HepG2 (cell line): ENCODE results near the gene DPM2. TPM values are rescaled to one million over a fixed set of nuclear protein-coding genes. Genes with fewer than 3 reads are reported as not detected.
A peak's percentile ranks its signal among the peaks of the same experiment; 100 is the strongest.

Experiments
- DR1 ChIP-seq: sonication (generic); formaldehyde crosslinking; IDR thresholded peaks from 2 replicates; pipeline ENCODE4 v1.8.0; 2021; ENCODE audit warnings: mild to moderate bottlenecking, missing genetic modification reagents, inconsistent platforms
- E2F2 ChIP-seq: sonication (generic); formaldehyde crosslinking; IDR thresholded peaks from 2 replicates; pipeline ENCODE4 v1.4.0; 2020; ENCODE audit warnings: missing genetic modification reagents, borderline replicate concordance
- FOXC1 ChIP-seq: sonication (generic); formaldehyde crosslinking; IDR thresholded peaks from 2 replicates; pipeline ENCODE4 v1.8.0; 2022; ENCODE audit warnings: mild to moderate bottlenecking, missing genetic modification reagents, borderline replicate concordance
- MEIS1 ChIP-seq: sonication (generic); formaldehyde crosslinking; IDR thresholded peaks from 2 replicates; pipeline ENCODE4 v1.9.0; 2021; ENCODE audit warnings: mild to moderate bottlenecking, missing genetic modification reagents, moderate library complexity, borderline replicate concordance
- NR2F6 ChIP-seq, 2 experiments: IDR thresholded peaks; 2 replicates each; pipeline ENCODE4 v1.6.1; 2016; ENCODE audit warnings: antibody characterized with exemption in 1 of 2, mild to moderate bottlenecking in 1 of 2
- PHF5A ChIP-seq: IDR thresholded peaks from one replicate; pipeline ENCODE4 v1.6.1; 2018; ENCODE audit warnings: low read depth, missing genetic modification reagents; ENCODE audit not compliant: unreplicated experiment
- PRDM15 ChIP-seq: sonication (generic); formaldehyde crosslinking; IDR thresholded peaks from 2 replicates; pipeline ENCODE4 v1.4.0; 2020; ENCODE audit warnings: missing genetic modification reagents
- SRY ChIP-seq: sonication (generic); formaldehyde crosslinking; IDR thresholded peaks from 2 replicates; pipeline ENCODE4 v1.8.0; 2022; ENCODE audit warnings: mild to moderate bottlenecking, missing genetic modification reagents
- SUZ12 ChIP-seq: fragments of 150-350 bp; IDR thresholded peaks from 2 replicates; pipeline ENCODE4 v1.6.1; 2014; ENCODE audit warnings: low read depth, low read length
- ZFP62 ChIP-seq: sonication (generic); formaldehyde crosslinking; IDR thresholded peaks from 2 replicates; pipeline ENCODE4 v1.4.0; 2020; ENCODE audit warnings: missing genetic modification reagents
- ZNF256 ChIP-seq: sonication (generic); formaldehyde crosslinking; conservative IDR thresholded peaks from 2 replicates; pipeline ENCODE4 v1.4.0; 2020; ENCODE audit warnings: missing genetic modification reagents
- ZNF574 ChIP-seq: sonication (generic); formaldehyde crosslinking; IDR thresholded peaks from 2 replicates; pipeline ENCODE4 v1.4.0; 2020; ENCODE audit warnings: missing genetic modification reagents
- ZNF589 ChIP-seq: sonication (generic); formaldehyde crosslinking; conservative IDR thresholded peaks from 2 replicates; pipeline ENCODE4 v1.8.0; 2022; ENCODE audit warnings: mild to moderate bottlenecking, moderate library complexity, missing genetic modification reagents
- ZNF660 ChIP-seq: sonication (generic); formaldehyde crosslinking; IDR thresholded peaks from 2 replicates; pipeline ENCODE4 v1.5.1; 2020; ENCODE audit warnings: mild to moderate bottlenecking, low read depth, missing genetic modification reagents, borderline replicate concordance
- ZNF775 ChIP-seq: sonication (generic); formaldehyde crosslinking; IDR thresholded peaks from 2 replicates; pipeline ENCODE4 v1.4.0; 2020; ENCODE audit warnings: missing genetic modification reagents, mild to moderate bottlenecking, moderate library complexity, borderline replicate concordance
- polyA plus RNA-seq, 8 experiments: library from polyadenylated mRNA; depleted of rRNA in 3 of 8; stranded (reverse) in 7 of 8; unstranded in 1 of 8; fragments of >200 nt; fragmentation: Illumina TruSeq in 4 of 8; extraction: Trizol in 4 of 8; gene quantifications; 2 replicates each; pipeline versions ENCODE4 v1.2.1 to v1.2.3, GENCODE V29; 2011 to 2016; ENCODE audit warnings: low read depth in 4 of 8, missing spikeins in 1 of 8, mixed read lengths in 1 of 8; ENCODE audit not compliant: insufficient read depth in 1 of 8
- total RNA-seq, 5 experiments: library from RNA; depleted of rRNA; stranded (reverse); fragments of >200 nt; fragmentation: Illumina TruSeq; extraction: Trizol; gene quantifications; 2 replicates each; pipeline ENCODE4 v1.2.3, GENCODE V29; 2016; ENCODE audit warnings: low read depth in 1 of 5
- TF ChIP-seq, protein P1 (sequence below): sonication (generic); formaldehyde crosslinking; IDR thresholded peaks from 2 replicates; pipeline ENCODE4 v1.8.1; 2022; ENCODE audit warnings: low read depth, mild to moderate bottlenecking, missing genetic modification reagents
- TF ChIP-seq, protein P2 (sequence below): IDR thresholded peaks from 2 replicates; pipeline ENCODE4 v1.6.1; 2016; ENCODE audit warnings: missing genetic modification reagents, missing compliant biosample characterization

The DPM2 gene
- total and polyA plus RNA-seq, 2 of the 13 experiments (the other 11 are each of a cell fraction or from before 2014, with no cell fraction given): 24.8 to 35.3 TPM

DNA sequence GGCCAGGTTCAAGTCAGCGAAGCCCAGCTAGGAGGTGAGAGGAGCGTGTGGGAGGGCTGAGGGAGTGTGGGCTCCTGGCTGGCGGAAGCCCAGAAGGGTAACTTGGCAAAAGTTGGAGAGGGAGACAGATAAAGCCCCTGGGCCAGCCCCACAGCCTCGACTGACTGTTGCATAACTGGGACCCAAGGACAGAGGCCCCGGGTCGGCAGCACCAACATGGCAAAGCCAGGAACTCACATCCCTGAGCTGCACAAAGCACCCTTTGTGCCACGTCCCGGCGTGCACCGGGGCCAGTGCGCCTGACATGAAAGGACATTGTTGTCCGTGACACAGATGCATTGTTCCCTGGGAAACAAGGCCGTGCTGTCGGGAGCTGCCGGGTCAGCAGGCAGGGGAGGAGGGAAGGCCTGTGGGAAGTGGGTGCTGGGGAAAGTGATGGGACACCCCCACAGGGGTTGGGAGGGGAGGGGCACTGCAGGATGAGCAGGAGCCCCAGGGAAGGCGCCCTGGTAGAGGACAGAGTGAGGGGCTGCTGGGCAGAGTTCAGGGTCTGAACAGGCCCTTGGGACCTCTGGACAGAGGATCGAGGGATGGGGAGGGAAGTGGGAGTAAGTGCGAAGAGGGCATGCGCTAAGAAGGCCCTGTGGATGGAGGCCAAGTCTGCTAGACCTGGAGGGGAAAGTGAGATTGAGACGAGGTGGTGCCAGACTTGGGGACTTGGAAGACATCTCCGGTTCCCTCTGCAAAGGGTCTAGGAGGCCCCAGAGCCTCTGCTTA is 13.0 kb upstream of the DPM2 start (continued):
- TF ChIP-seq MEIS1 (CRISPR knock-in tag): peak; percentile 60
- TF ChIP-seq, protein P1, sequence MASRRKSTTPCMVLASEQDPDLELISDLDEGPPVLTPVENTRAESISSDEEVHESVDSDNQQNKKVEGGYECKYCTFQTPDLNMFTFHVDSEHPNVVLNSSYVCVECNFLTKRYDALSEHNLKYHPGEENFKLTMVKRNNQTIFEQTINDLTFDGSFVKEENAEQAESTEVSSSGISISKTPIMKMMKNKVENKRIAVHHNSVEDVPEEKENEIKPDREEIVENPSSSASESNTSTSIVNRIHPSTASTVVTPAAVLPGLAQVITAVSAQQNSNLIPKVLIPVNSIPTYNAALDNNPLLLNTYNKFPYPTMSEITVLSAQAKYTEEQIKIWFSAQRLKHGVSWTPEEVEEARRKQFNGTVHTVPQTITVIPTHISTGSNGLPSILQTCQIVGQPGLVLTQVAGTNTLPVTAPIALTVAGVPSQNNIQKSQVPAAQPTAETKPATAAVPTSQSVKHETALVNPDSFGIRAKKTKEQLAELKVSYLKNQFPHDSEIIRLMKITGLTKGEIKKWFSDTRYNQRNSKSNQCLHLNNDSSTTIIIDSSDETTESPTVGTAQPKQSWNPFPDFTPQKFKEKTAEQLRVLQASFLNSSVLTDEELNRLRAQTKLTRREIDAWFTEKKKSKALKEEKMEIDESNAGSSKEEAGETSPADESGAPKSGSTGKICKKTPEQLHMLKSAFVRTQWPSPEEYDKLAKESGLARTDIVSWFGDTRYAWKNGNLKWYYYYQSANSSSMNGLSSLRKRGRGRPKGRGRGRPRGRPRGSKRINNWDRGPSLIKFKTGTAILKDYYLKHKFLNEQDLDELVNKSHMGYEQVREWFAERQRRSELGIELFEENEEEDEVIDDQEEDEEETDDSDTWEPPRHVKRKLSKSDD (CRISPR knock-in tag): peak; percentile 85
- TF ChIP-seq E2F2 (CRISPR knock-in tag): no peak
- TF ChIP-seq ZNF574 (CRISPR knock-in tag): peak; percentile 88
- TF ChIP-seq ZNF660 (CRISPR knock-in tag): no peak
- TF ChIP-seq SUZ12: peak; percentile 44
- 0 out of 2 replicates have a peak, but pooled peaks have one; percentile 42 for TF ChIP-seq ZNF256 (CRISPR knock-in tag)
- TF ChIP-seq FOXC1 (CRISPR knock-in tag): peak; percentile 80
- peak; percentile 73 for TF ChIP-seq DR1 (CRISPR knock-in tag)
- peak; percentile 75 for TF ChIP-seq NR2F6 (IDR thresholded peaks at IDR 0.05)
- TF ChIP-seq NR2F6 (CRISPR knock-in tag; IDR thresholded peaks at IDR 0.05): peak; percentile 94
- TF ChIP-seq SRY (CRISPR knock-in tag): peak; percentile 89; the same call in 1 of the 2 replicates
- TF ChIP-seq, protein P2, sequence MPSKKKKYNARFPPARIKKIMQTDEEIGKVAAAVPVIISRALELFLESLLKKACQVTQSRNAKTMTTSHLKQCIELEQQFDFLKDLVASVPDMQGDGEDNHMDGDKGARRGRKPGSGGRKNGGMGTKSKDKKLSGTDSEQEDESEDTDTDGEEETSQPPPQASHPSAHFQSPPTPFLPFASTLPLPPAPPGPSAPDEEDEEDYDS (CRISPR knock-in tag): peak; percentile 90
- peak; percentile 88 for TF ChIP-seq PHF5A (CRISPR knock-in tag)
- TF ChIP-seq ZNF589 (CRISPR knock-in tag): peak; percentile 75; the same call in 1 of the 2 replicates
- no peak for TF ChIP-seq PRDM15 (CRISPR knock-in tag)
- peak; percentile 58; the same call in 1 of the 2 replicates for TF ChIP-seq ZNF775 (CRISPR knock-in tag)
- TF ChIP-seq ZFP62 (CRISPR knock-in tag): no peak
